B cell (primary cell): ENCODE data around the gene PHLDA3. TPM values are rescaled to one million over a fixed set of nuclear protein-coding genes. Genes with fewer than 3 reads are reported as not detected.

Source experiments
- ATAC-seq: fragments of 200-7000 bp; cut with Tn5 transposase; one replicate; pipeline ENCODE4 v1.10.0; 2021; ENCODE audit warnings: low read depth, mild to moderate bottlenecking, moderate number of reproducible peaks, moderate library complexity
- CTCF ChIA-PET: fragments of 350-600 bp; sonication (Branson Sonifier 250); formaldehyde crosslinking; loops from one replicate; lab custom pipeline; 2021; ENCODE audit warnings: antibody characterized with exemption, inconsistent platforms; lab: Charles Lee
- POLR2A ChIA-PET: fragments of 350-600 bp; sonication (Branson Sonifier 250); formaldehyde crosslinking; loops from one replicate; lab custom pipeline; 2021; ENCODE audit warnings: antibody characterized with exemption; lab: Charles Lee
- DNase-seq: peaks from one replicate; pipeline ENCODE4 v3.0.0; 2013
- H2AFZ ChIP-seq: 2 replicates; pipeline ENCODE4 v1.6.1; 2012; ENCODE audit warnings: mild to moderate bottlenecking, low read depth, low read length; ENCODE audit not compliant: insufficient read depth, poor library complexity, severe bottlenecking
- H3K27ac ChIP-seq, 2 donors: 1 replicate in 1 of 2; 2 replicates in 1 of 2; pipeline ENCODE4 v1.5.1; 2012 to 2013; ENCODE audit warnings: low read length in 2 of 2, mild to moderate bottlenecking in 2 of 2, moderate library complexity in 1 of 2
- H3K27me3 ChIP-seq, 4 experiments: fragments of 200-600 bp in 1 of 4; sonication (generic) in 1 of 4; replicated peaks in 1 of 4; 1 replicate in 2 of 4; 2 replicates in 2 of 4; pipeline versions ENCODE4 v1.6.1 to v1.7.0; 2013 to 2016; ENCODE audit warnings: low read length in 3 of 4, mild to moderate bottlenecking in 2 of 4, mixed read lengths in 1 of 4, moderate library complexity in 1 of 4; ENCODE audit not compliant: insufficient read depth in 4 of 4, control insufficient read depth in 3 of 4; ENCODE audit errors: control extremely low read depth in 1 of 4
- H3K36me3 ChIP-seq, 2 experiments: replicated peaks in 1 of 2; 1 replicate in 1 of 2; 2 replicates in 1 of 2; pipeline versions ENCODE4 v1.6.1 to v1.7.1; 2013; ENCODE audit warnings: low read length in 1 of 2; ENCODE audit not compliant: insufficient read depth in 2 of 2, control insufficient read depth in 1 of 2; ENCODE audit errors: control extremely low read depth in 1 of 2, extremely low read depth in 1 of 2
- H3K4me1 ChIP-seq, 2 donors: fragments of 200-600 bp in 1 of 2; sonication (generic) in 1 of 2; 1 replicate in 1 of 2; 2 replicates in 1 of 2; pipeline versions ENCODE4 v1.5.1 to v1.6.1; 2013 to 2017; ENCODE audit warnings: low read length in 2 of 2; ENCODE audit not compliant: control insufficient read depth in 2 of 2, insufficient read depth in 2 of 2
- H3K4me2 ChIP-seq: replicated peaks from 2 replicates; pipeline ENCODE3; 2012; ENCODE audit warnings: mild to moderate bottlenecking, low read depth, low read length; ENCODE audit not compliant: poor library complexity, severe bottlenecking
- H3K4me3 ChIP-seq, 5 experiments: fragments of 200-600 bp in 1 of 5; sonication (generic) in 1 of 5; 1 replicate in 3 of 5; 2 replicates in 2 of 5; pipeline versions ENCODE4 v1.5.1 to v1.7.0; 2011 to 2016; ENCODE audit warnings: low read length in 4 of 5, mild to moderate bottlenecking in 4 of 5, low read depth in 2 of 5, control low read depth in 1 of 5, moderate library complexity in 1 of 5; ENCODE audit not compliant: insufficient read depth in 1 of 5; ENCODE audit errors: control extremely low read depth in 1 of 5, extremely low read depth in 1 of 5
- H3K79me2 ChIP-seq: fragments of 200-600 bp; sonication (generic); one replicate; pipeline ENCODE4 v1.6.0; 2016; ENCODE audit warnings: low read length; ENCODE audit not compliant: control insufficient read depth, insufficient read depth
- H3K9ac ChIP-seq: fragments of 200-600 bp; sonication (generic); 2 replicates; pipeline ENCODE4 v1.6.1; 2017; ENCODE audit warnings: mild to moderate bottlenecking, low read length, moderate library complexity
- H3K9me3 ChIP-seq, 3 donors: one replicate each; pipeline versions ENCODE4 v1.6.1 to v1.7.1; 2013; ENCODE audit warnings: low read length in 2 of 3; ENCODE audit not compliant: control insufficient read depth in 2 of 3, insufficient read depth in 1 of 3; ENCODE audit errors: control extremely low read depth in 1 of 3
- H4K20me1 ChIP-seq: 2 replicates; pipeline ENCODE4 v1.6.0; 2012; ENCODE audit warnings: mild to moderate bottlenecking, low read length; ENCODE audit not compliant: insufficient read depth, control insufficient read depth, poor library complexity, severe bottlenecking
- H3K27ac Mint-ChIP-seq: one replicate; pipeline ENCODE4 v1.8.0; 2021; ENCODE audit warnings: mixed read lengths
- H3K27me3 Mint-ChIP-seq: one replicate; pipeline ENCODE4 v1.8.0; 2021; ENCODE audit warnings: mixed read lengths
- H3K4me1 Mint-ChIP-seq: one replicate; pipeline ENCODE4 v1.8.0; 2021; ENCODE audit warnings: mixed read lengths
- H3K4me3 Mint-ChIP-seq: one replicate; pipeline ENCODE4 v1.8.0; 2021; ENCODE audit warnings: mixed read lengths
- H3K9me3 Mint-ChIP-seq: one replicate; pipeline ENCODE4 v1.8.0; 2022; ENCODE audit warnings: mixed read lengths; ENCODE audit not compliant: insufficient read depth
- CTCF ChIP-seq: fragments of 200-600 bp; IDR thresholded peaks from one replicate; pipeline ENCODE4 v1.8.0; 2022; ENCODE audit warnings: antibody characterized with exemption, mild to moderate bottlenecking
- EZH2 ChIP-seq: IDR thresholded peaks from 2 replicates; pipeline ENCODE4 v1.6.1; 2012; ENCODE audit warnings: borderline replicate concordance, low read depth, mild to moderate bottlenecking, moderate library complexity, low read length; ENCODE audit not compliant: insufficient read depth, poor library complexity, severe bottlenecking
- WGBS: methylation state at CpG from one replicate; pipeline ENCODE4 v1.1.5; 2013; ENCODE audit warnings: missing lambda C conversion rate; ENCODE audit not compliant: insufficient coverage; 5-methylcytosine and 5-hydroxymethylcytosine counted together
- intact Hi-C: fragments of 100-400 bp; cut with micrococcal nuclease; formaldehyde crosslinking; loops from one replicate; pipeline ENCODE4 v1.10.0; 2022
- polyA plus RNA-seq: library from polyadenylated mRNA; depleted of rRNA; stranded (reverse); fragments of >200 nt; gene quantifications from 2 replicates; pipeline ENCODE4 v1.2.3, GENCODE V29; 2012
- total RNA-seq, 2 donors: library from RNA; stranded (reverse); fragments of 120-200 nt in 1 of 2; gene quantifications; 1 replicate in 1 of 2; 2 replicates in 1 of 2; pipeline versions ENCODE4 v1.2.3 to v1.2.4, GENCODE V29; 2013 to 2022

Gene PHLDA3
- total and polyA plus RNA-seq, 2 donors (not counting 1 experiment from before 2014, with no cell fraction given), result 0.20 to 0.30 TPM

GRCh38 chr1:201495551-201496295, 26.7 kb upstream of the PHLDA3 start:
- Histone ChIP-seq H3K9ac (no peak overlapping the region), H3K36me3 (peaks cover 0 to 21% of the 10 kb centered on the region in 2 experiments), H3K4me1 (no peaks in the 10 kb centered on the region), H4K20me1 (no peaks in the 10 kb centered on the region), H3K27me3 (no peaks in the 10 kb centered on the region), H3K79me2 (peaks cover 16% of the 10 kb centered on the region), H3K9me3 (peaks cover 0 to 10% (median 0%) of the 10 kb centered on the region in 3 donors), H3K27ac (no peak overlapping the region), H3K4me2 (no peak overlapping the region), H2AFZ (no peak overlapping the region), H3K4me3 (no peak overlapping the region)
- 92% methylated on average over 9 of the region's 11 CpGs for WGBS
- POLR2A ChIA-PET, result no interaction called here
- intact Hi-C loops, result no loop called here
- no peak overlapping the region for H3K4me3 Mint-ChIP-seq
- H3K27ac Mint-ChIP-seq, result no peak overlapping the region
- CTCF ChIA-PET, result interaction anchor here (1.2 to 6.1 kb wide), 4 partner anchors 11 to 48 kb away, joined by 3 to 46 read pairs (median 5); partner anchors contain the start of gene CSRP1
- DNase-seq, result no peak
- H3K27me3 Mint-ChIP-seq, result no peaks in the 10 kb centered on the region
- no peaks in the 10 kb centered on the region for H3K9me3 Mint-ChIP-seq
- no peak for ATAC-seq
- H3K4me1 Mint-ChIP-seq, result no peaks in the 10 kb centered on the region
- TF ChIP-seq EZH2 (no peak), CTCF (no peak)
